Subcutaneous abdominal adipose tissue (tissue), 5 donors: Measurements from ENCODE around the gene NPTX2.
A peak's percentile ranks its signal among the peaks of the same experiment; 100 is the strongest.

Experiments
- H3K27ac ChIP-seq: one replicate; pipeline ENCODE4 v1.7.0; 2013; ENCODE audit warnings: low read depth, mild to moderate bottlenecking, inconsistent platforms, low read length, moderate library complexity
- H3K27me3 ChIP-seq, 5 donors: one replicate each; pipeline ENCODE4 v1.7.0; 2013; ENCODE audit warnings: low read length in 5 of 5, inconsistent platforms in 1 of 5; ENCODE audit not compliant: control insufficient read depth in 5 of 5, insufficient read depth in 4 of 5
- H3K36me3 ChIP-seq, 5 donors: one replicate each; pipeline ENCODE4 v1.7.0; 2013; ENCODE audit warnings: low read length in 5 of 5; ENCODE audit not compliant: control insufficient read depth in 5 of 5, insufficient read depth in 5 of 5
- H3K4me1 ChIP-seq, 5 donors: one replicate each; pipeline ENCODE4 v1.7.0; 2013; ENCODE audit warnings: low read length in 5 of 5, mild to moderate bottlenecking in 3 of 5, moderate library complexity in 1 of 5; ENCODE audit not compliant: control insufficient read depth in 5 of 5, insufficient read depth in 5 of 5
- H3K4me3 ChIP-seq, 5 donors: one replicate each; pipeline ENCODE4 v1.7.0; 2013; ENCODE audit warnings: low read length in 5 of 5, low read depth in 1 of 5
- H3K9ac ChIP-seq, 5 donors: one replicate each; pipeline ENCODE4 v1.7.0; 2013; ENCODE audit warnings: low read length in 5 of 5, mild to moderate bottlenecking in 4 of 5, moderate library complexity in 3 of 5
- H3K9me3 ChIP-seq, 5 donors: one replicate each; pipeline ENCODE4 v1.7.0; 2013; ENCODE audit warnings: low read length in 5 of 5; ENCODE audit not compliant: control insufficient read depth in 5 of 5
- donor health status: healthy.
- donor health status: healthy.
- donor health status: healthy.
- donor health status: healthy.
- donor health status: healthy.

The NPTX2 gene

GRCh38 chr7:98591926-98592325 lies 25.2 kb upstream of the NPTX2 start:
- H3K4me3 ChIP-seq = no peak overlapping the region
- no peaks in the 10 kb centered on the region for H3K4me1 ChIP-seq
- no peak overlapping the region for H3K9ac ChIP-seq
- H3K36me3 ChIP-seq = no peaks in the 10 kb centered on the region
- H3K27me3 ChIP-seq = peaks cover 0 to 3% (median 0%) of the 10 kb centered on the region in 5 donors
- no peak overlapping the region for H3K27ac ChIP-seq
- no peaks in the 10 kb centered on the region for H3K9me3 ChIP-seq

- Histone ChIP-seq H3K27ac (no peak overlapping the region), H3K9me3 (no peaks in the 10 kb centered on the region), H3K4me1 (no peaks in the 10 kb centered on the region), H3K27me3 (peaks cover 0 to 3% (median 0%) of the 10 kb centered on the region in 5 donors), H3K9ac (no peak overlapping the region), H3K36me3 (no peaks in the 10 kb centered on the region), H3K4me3 (no peak overlapping the region)
These were observed 22.7 kb upstream of the NPTX2 start for GRCh38 chr7:98594348-98594747.

- Histone ChIP-seq H3K27me3 (peaks cover 0 to 3% (median 0%) of the 10 kb centered on the region in 5 donors), H3K36me3 (no peaks in the 10 kb centered on the region), H3K4me3 (no peak overlapping the region), H3K4me1 (no peaks in the 10 kb centered on the region), H3K9me3 (no peaks in the 10 kb centered on the region), H3K9ac (no peak overlapping the region), H3K27ac (no peak overlapping the region)
These were observed 22.3 kb upstream of the NPTX2 start for GRCh38 chr7:98594787-98595186.

- Histone ChIP-seq H3K27ac (no peak overlapping the region), H3K4me3 (no peak overlapping the region), H3K36me3 (no peaks in the 10 kb centered on the region), H3K9me3 (no peaks in the 10 kb centered on the region), H3K27me3 (peaks cover 0 to 3% (median 0%) of the 10 kb centered on the region in 5 donors), H3K9ac (no peak overlapping the region), H3K4me1 (no peaks in the 10 kb centered on the region)
These were observed 18.1 kb upstream of the NPTX2 start for GRCh38 chr7:98598846-98599615.

- H3K27ac ChIP-seq = no peak overlapping the region
- H3K36me3 ChIP-seq = no peaks in the 10 kb centered on the region
- no peak overlapping the region for H3K9ac ChIP-seq
- peaks cover 0 to 3% (median 0%) of the 10 kb centered on the region in 5 donors for H3K27me3 ChIP-seq
- no peaks in the 10 kb centered on the region for H3K9me3 ChIP-seq
- no peaks in the 10 kb centered on the region for H3K4me1 ChIP-seq
- no peak overlapping the region for H3K4me3 ChIP-seq
These were observed 17.2 kb upstream of the NPTX2 start for GRCh38 chr7:98599886-98600285.

GRCh38 chr7:98602755-98603398 lies 14.2 kb upstream of the NPTX2 start:
- H3K9me3 ChIP-seq = peaks cover 0 to 4% (median 0%) of the 10 kb centered on the region in 5 donors
- H3K27ac ChIP-seq = no peak overlapping the region
- H3K9ac ChIP-seq = no peak overlapping the region
- no peaks in the 10 kb centered on the region for H3K36me3 ChIP-seq
- no peaks in the 10 kb centered on the region for H3K4me1 ChIP-seq
- H3K4me3 ChIP-seq = no peak overlapping the region
- no peaks in the 10 kb centered on the region for H3K27me3 ChIP-seq

GRCh38 chr7:98603399-98603788 lies 13.7 kb upstream of the NPTX2 start:
- no peak overlapping the region for H3K4me3 ChIP-seq
- no peak overlapping the region for H3K9ac ChIP-seq
- H3K4me1 ChIP-seq = no peaks in the 10 kb centered on the region
- H3K27ac ChIP-seq = no peak overlapping the region
- peaks cover 0 to 4% (median 0%) of the 10 kb centered on the region in 5 donors for H3K9me3 ChIP-seq
- H3K36me3 ChIP-seq = no peaks in the 10 kb centered on the region
- no peaks in the 10 kb centered on the region for H3K27me3 ChIP-seq

- peaks cover 14 to 32% (median 21%) of the 10 kb centered on the region in 5 donors for H3K27me3 ChIP-seq
- H3K4me3 ChIP-seq = no peak overlapping the region
- H3K27ac ChIP-seq = no peak overlapping the region
- no peaks in the 10 kb centered on the region for H3K36me3 ChIP-seq
- H3K4me1 ChIP-seq = peaks cover 0 to 14% (median 6%) of the 10 kb centered on the region in 5 donors
- no peak overlapping the region for H3K9ac ChIP-seq
- H3K9me3 ChIP-seq = peaks cover 2 to 9% (median 3%) of the 10 kb centered on the region in 5 donors
These were observed 3.3 kb upstream of the NPTX2 start for GRCh38 chr7:98613601-98614425.

- Histone ChIP-seq H3K27ac (no peak overlapping the region), H3K27me3 (peaks cover 14 to 57% (median 39%) of the 10 kb centered on the region in 5 donors), H3K36me3 (no peaks in the 10 kb centered on the region), H3K9ac (no peak overlapping the region), H3K4me3 (peak overlapping the region in 1 of 5 donors; percentile 30), H3K9me3 (peaks cover 0 to 4% (median 3%) of the 10 kb centered on the region in 5 donors), H3K4me1 (peaks cover 0 to 17% (median 6%) of the 10 kb centered on the region in 5 donors)
These were observed 569 bp upstream of the NPTX2 start for GRCh38 chr7:98616381-98617050.
